Measurements from ENCODE around the gene NPFF. TPM values are rescaled to one million over a fixed set of nuclear protein-coding genes. Genes with fewer than 3 reads are reported as not detected.

NPFF gene
- polyA plus RNA-seq, 1 experiment: not detected

DNA sequence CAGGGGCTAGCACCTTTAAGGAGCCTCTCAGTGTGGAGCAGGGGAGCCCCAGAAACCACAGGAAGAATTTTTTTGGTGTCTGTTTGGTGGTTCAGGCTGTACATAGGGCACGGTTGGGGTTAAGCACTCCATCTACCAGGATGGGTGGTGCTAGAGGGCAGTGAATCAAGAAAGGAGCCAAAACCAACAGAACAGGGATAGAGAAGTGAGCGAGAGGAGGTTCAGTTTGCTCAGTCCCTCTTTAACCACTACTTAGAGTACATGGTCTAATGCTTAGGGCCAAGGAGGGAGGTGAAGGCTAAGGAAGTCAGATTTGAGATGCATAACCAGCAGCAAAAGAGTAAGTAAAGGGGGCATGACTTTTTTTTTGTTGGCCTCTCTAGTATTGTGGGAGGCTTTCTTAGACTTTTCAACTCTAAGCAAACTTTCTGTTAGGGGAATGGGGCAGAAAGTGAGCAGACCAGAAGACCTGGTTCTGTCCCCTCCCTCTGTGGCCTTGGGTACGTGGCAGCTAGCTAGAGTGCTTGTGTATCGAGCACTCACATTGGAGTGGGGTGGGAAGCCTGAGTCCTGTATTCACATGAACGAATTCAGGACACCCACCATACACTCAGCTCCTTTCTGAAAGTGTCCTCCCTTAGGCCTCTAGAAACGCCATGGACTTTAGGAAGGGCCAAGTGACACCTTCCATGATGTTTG lies 6.6 kb upstream of the NPFF start:
- peaks cover 21% of the 10 kb centered on the region for H3K36me3 ChIP-seq (ENCODE audit: control insufficient read depth, insufficient read depth, low read length)
- POLR2A ChIA-PET: no interaction called here
- CTCF ChIA-PET: no interaction called here

DNA sequence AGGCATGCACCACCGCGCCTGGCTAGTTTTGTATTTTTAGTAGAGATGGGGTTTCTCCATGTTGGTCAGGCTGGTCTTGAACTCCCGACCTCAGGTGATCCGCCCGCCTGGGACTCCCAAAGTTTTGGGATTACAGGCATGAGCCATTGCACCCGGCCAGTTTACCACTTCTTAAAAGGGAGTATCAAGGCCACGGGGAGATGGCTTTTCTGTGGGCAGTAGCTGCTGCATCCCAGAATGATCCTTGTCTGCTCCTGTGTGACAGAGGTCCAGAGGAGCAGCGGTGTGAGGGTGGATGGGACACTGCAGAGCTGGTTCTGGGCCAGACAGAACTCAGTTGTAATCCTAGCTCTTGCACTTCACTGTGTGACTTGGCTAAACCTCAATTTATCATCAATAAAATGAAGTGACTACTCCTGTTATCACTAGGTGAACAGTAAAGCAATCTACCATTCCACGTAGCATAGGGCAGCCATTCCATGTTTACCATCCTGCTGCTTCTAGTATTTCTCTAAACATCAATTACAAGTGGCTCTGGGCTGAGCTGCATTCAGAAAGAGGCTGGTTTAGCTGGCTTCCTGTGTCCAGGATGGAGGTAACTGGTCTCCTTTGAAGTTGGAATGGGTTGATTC lies 3.0 kb upstream of the NPFF start:
- DNase-seq (ENCODE audit: low read depth): no peak
- Histone ChIP-seq H3K36me3 (ENCODE audit: control insufficient read depth, insufficient read depth, low read length) (peaks cover 15% of the 10 kb centered on the region), H3K4me3 (ENCODE audit: low read depth, low read length) (no peak overlapping the region), H3K27me3 (ENCODE audit: control insufficient read depth, insufficient read depth, low read length) (no peaks in the 10 kb centered on the region)
- ChIA-PET CTCF (interaction anchor here (1.0 to 3.9 kb wide), 7 partner anchors 9 to 185 kb away, joined by 3 to 34 read pairs (median 17); partner anchors contain the start of genes ATP5MC2 and TARBP2), POLR2A (interaction anchor here (0.6 kb wide), 1 partner anchor 56 kb away, joined by 4 read pairs; no protein-coding TSS in a partner anchor)
- TF ChIP-seq, protein P1, sequence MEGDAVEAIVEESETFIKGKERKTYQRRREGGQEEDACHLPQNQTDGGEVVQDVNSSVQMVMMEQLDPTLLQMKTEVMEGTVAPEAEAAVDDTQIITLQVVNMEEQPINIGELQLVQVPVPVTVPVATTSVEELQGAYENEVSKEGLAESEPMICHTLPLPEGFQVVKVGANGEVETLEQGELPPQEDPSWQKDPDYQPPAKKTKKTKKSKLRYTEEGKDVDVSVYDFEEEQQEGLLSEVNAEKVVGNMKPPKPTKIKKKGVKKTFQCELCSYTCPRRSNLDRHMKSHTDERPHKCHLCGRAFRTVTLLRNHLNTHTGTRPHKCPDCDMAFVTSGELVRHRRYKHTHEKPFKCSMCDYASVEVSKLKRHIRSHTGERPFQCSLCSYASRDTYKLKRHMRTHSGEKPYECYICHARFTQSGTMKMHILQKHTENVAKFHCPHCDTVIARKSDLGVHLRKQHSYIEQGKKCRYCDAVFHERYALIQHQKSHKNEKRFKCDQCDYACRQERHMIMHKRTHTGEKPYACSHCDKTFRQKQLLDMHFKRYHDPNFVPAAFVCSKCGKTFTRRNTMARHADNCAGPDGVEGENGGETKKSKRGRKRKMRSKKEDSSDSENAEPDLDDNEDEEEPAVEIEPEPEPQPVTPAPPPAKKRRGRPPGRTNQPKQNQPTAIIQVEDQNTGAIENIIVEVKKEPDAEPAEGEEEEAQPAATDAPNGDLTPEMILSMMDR (IDR thresholded peaks at IDR 0.05; ENCODE audit: insufficient read depth, low read depth, low read length): no peak

More for the DNA sequence above, 6.6 kb upstream of the NPFF start:
- Histone ChIP-seq H3K4me3 (ENCODE audit: low read depth, low read length) (no peak overlapping the region), H3K27me3 (ENCODE audit: control insufficient read depth, insufficient read depth, low read length) (no peaks in the 10 kb centered on the region)
- TF ChIP-seq, protein P1 (IDR thresholded peaks at IDR 0.05; ENCODE audit: insufficient read depth, low read depth, low read length): no peak
- DNase-seq (ENCODE audit: low read depth): no peak

DNA sequence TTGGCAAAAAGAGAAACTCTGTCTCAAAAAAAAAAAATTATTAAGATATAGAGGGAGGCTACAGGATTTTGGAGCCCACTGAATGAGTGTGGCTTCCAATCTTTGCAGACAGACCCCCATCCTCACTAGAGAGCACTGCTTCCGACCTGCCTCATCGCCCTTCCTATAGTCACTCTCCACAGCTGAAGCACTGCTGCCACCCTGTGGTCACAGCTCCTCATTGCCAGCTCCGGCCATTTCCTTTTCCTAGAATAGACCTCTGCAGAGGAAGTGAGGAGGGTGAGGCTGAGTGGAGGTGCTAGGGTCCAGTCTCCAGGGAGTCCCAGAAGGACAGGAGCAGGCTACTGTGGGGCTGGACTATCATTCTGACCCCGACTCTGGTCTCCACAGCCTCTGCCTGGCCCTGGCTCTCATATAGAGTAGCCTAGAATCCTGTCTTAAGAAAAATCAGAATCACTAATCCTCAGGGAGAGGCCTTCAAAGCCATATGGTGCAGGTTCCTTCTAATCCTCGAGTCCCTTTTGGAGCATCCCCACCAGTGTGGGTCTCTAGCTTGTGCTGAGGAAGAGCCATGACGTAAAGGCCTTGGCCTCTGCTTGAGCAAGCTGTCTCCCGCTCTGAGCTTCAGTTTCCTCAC lies 1.4 kb upstream of the NPFF start:
- TF ChIP-seq, protein P1 (IDR thresholded peaks at IDR 0.05; ENCODE audit: insufficient read depth, low read depth, low read length): peak; percentile 94
- Histone ChIP-seq H3K27me3 (ENCODE audit: control insufficient read depth, insufficient read depth, low read length) (no peaks in the 10 kb centered on the region), H3K36me3 (ENCODE audit: control insufficient read depth, insufficient read depth, low read length) (peaks cover 14% of the 10 kb centered on the region), H3K4me3 (ENCODE audit: low read depth, low read length) (no peak overlapping the region)
- CTCF ChIA-PET: interaction anchor here (0.6 to 3.9 kb wide), 38 partner anchors 8 to 351 kb away, joined by 3 to 34 read pairs (median 4); partner anchors contain the start of genes AAAS, AMHR2, ATP5MC2 and MAP3K12
- DNase-seq (ENCODE audit: low read depth): no peak
- POLR2A ChIA-PET: no interaction called here

DNA sequence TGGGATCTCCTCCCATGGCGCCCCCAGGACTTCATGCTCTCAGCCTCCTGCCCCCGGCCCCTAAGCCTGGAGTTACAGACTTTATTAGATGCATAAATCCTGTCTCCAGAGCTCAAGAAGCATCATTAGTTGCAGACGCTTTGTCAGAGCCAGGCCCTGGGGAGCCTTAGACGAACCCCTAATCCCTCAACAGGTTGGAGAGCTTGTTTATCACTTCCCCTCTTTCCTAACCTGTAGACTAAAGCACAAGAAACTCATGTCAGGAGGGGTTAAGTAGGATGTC lies 260 bp upstream of the NPFF start:
- ChIA-PET POLR2A (interaction anchor here (0.6 kb wide), 1 partner anchor 120 kb away, joined by 7 read pairs; no protein-coding TSS in a partner anchor), CTCF (interaction anchor here (0.8 to 3.9 kb wide), 7 partner anchors 9 to 86 kb away, joined by 3 to 29 read pairs (median 11); no protein-coding TSS in a partner anchor)
- Histone ChIP-seq H3K27me3 (ENCODE audit: control insufficient read depth, insufficient read depth, low read length) (no peaks in the 10 kb centered on the region), H3K36me3 (ENCODE audit: control insufficient read depth, insufficient read depth, low read length) (peaks cover 12% of the 10 kb centered on the region), H3K4me3 (ENCODE audit: low read depth, low read length) (no peak overlapping the region)
- no peak for DNase-seq (ENCODE audit: low read depth)
- TF ChIP-seq, protein P1 (IDR thresholded peaks at IDR 0.05; ENCODE audit: insufficient read depth, low read depth, low read length): no peak

DNA sequence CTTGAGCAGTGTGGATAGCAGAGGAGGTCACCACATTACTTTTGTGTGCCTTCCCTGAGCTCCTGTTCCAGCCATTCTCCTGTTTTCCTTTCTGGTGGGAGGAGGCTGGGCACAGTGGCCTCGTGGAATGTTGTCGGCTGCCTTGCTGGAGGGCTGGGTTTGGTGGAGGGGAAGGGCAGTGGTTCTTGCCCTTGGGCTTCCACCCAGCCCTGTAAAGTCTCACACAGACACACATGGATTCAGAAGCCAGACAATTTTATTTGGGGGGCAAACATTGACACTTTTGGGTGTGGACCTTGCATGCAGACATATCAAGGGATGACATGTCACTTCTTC lies 866 bp downstream of the NPFF start:
- CTCF ChIA-PET: interaction anchor here (0.9 to 2.4 kb wide), 4 partner anchors 30 to 185 kb away, joined by 3 to 10 read pairs (median 4); partner anchors contain the start of gene AAAS
- Histone ChIP-seq H3K4me3 (ENCODE audit: low read depth, low read length) (no peak overlapping the region), H3K27me3 (ENCODE audit: control insufficient read depth, insufficient read depth, low read length) (no peaks in the 10 kb centered on the region), H3K36me3 (ENCODE audit: control insufficient read depth, insufficient read depth, low read length) (peaks cover 11% of the 10 kb centered on the region)
- TF ChIP-seq, protein P1 (IDR thresholded peaks at IDR 0.05; ENCODE audit: insufficient read depth, low read depth, low read length): no peak
- POLR2A ChIA-PET: interaction anchor here (0.6 kb wide), 1 partner anchor 54 kb away, joined by 6 read pairs; no protein-coding TSS in a partner anchor
- DNase-seq (ENCODE audit: low read depth): no peak
